ENCODE results near the gene PLXNA4.
A peak's percentile ranks its signal among the peaks of the same experiment; 100 is the strongest.

PLXNA4 gene

DNA sequence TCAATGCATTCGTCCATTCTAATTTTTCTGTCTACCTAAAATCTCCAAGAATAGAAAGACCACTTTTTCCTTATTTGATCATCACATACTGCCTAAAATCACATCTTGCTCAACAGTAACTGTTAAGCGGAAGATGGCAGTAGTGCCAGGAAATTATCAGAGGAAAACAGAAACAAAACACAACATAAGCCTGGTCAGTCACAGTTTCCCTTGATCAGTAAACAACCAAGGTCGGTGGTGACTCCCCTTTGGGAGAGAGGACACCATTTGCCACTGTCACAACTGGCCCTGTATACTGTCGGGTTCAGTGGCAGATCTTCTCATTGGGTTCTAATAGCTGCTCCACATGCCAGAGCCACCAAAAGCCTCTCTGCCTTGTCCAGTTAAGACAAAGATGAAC, 106.6 kb downstream of the PLXNA4 start:
- DNase-seq = no peak

DNA sequence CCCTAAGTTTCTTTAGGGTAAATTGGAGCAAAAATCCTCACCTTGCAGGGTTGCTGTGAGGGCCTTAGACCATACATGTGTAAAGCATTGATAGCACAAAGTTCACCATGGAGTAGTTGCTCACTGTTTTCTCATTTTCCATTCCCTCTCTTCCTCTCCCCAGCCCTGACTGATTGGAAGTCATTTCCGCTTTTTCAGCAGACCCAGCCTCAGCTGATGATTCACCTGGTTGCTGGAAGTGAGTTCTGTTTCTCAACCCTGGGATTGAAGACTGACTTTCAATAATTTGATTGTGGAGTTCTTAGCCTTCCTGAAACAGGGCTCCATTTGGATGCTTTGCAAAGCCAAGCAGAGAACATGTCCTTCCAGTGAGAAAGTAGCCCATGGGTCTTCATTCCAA, 107.0 kb downstream of the PLXNA4 start:
- no peak for DNase-seq

DNA sequence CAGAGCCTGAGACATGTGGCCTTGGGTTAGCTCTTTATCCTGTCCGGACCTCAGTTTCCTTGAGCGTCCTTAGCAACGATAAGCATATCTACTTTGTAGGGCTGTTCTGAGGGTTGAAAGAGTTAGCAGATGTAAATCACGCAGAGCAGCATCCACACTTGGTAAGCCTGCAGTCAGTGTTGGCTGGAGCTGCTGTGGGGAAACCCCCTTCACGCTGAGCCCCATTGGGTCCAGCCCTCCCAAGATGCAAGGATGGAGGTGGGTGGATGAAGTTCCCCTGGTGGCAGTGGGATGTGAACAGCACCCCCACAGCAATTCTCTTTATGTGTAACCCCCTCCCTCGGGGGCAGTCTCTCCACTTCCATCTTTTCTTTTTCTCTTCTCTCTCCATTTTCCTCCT, 109.9 kb downstream of the PLXNA4 start:
- DNase-seq = no peak

DNA sequence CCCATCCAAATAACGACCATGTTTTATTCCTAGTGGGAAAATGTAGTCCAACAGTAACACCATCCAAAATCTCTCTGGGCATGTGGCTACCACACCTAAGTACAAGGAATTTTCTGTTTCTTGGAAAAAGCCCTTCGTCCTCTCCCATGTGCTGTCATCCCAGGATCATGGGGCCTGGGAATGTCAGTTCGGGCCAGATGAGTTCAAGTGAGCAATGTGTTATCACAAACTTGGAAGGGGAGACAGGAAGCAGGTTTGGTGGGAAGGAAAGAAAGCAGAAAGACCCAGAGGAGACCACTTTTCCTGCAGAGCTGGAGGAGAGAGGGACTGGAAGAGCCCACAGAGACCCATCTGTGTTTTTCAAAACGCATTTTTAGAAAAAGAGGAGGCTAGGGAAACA, 110.8 kb downstream of the PLXNA4 start:
- no peak for DNase-seq

DNA sequence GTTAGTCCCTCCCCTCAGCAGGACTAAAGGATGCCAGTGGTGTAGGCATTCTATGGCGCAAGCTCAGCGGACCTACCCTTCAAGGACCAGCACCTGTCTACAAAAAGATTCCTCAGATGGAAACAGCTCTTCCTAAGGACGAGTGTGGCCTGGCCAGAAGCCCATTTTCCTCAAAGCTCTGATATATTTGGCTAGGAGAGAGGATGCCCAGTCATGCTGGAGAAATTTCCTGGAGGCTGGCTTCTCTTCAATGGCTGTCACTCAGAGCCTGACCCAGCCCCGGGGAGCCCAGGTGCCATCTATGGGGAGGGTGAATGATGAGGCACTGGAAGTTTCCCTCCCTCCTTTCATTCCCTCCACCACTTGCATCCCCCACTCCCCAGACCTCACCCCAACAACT, 111.5 kb downstream of the PLXNA4 start:
- no peak for DNase-seq

DNA sequence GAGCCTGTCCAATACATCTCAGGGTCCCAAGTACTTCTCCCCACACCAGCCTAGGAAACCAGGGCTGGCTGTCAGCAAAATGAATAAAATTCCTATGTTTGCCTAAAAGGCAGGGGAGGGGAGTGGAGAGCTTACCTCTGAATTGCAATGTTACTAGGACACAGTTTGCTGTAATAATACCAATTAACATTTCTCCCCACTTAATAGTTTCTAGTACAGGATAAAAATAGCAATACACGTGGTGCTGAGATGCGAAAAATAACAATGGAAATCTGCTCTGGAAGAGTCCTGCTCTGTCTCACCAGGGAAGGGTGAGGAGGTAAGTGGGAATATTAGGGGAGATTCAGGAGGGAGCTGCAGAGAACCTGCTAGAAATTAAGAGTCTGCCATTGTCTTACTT, 112.3 kb downstream of the PLXNA4 start:
- no peak for DNase-seq

DNA sequence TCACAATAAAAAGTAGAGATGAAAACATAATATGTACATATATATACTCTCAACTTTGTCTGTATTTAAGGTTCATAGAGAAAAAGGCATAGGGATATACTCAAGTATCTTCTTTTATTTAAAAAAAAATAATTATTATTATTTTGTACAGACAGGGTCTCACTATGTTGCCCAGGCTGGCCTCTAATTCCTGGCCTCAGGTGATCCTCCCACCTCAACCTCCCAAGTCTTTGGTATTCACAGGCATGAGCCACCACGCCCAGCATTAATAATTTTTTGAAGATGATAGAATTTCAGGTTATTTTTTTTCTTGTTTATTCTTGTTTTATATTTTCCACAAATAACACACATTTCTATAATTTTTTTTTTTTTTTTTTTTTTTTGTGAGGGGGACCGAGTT, 113.8 kb downstream of the PLXNA4 start:
- DNase-seq = no peak

DNA sequence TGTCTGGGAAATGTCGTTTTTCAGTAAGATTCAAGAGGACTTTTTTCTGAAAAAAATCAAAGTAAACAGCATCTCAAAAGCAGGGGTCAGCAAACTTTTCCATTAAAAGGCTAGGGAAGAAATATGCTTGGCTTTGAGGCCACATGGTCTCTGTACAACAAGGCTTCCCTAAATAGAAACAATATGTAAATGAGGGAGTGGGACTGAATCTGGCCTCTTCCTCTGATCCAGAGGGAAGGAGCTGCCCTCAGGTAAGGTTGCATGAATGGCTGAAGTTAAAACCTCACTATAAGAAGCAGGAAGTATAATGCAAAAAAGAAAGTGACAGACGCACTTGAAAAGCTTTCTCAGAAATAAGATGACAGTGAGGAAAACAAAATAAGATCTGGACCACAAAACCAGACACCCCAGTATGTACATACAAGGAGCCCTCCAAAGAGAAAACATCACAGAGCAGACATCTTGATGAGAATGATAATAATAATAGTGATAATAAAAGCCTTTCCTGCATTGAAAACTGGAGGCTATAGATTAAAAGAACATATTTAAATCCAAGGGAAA, 115.2 kb downstream of the PLXNA4 start:
- no peak for DNase-seq

DNA sequence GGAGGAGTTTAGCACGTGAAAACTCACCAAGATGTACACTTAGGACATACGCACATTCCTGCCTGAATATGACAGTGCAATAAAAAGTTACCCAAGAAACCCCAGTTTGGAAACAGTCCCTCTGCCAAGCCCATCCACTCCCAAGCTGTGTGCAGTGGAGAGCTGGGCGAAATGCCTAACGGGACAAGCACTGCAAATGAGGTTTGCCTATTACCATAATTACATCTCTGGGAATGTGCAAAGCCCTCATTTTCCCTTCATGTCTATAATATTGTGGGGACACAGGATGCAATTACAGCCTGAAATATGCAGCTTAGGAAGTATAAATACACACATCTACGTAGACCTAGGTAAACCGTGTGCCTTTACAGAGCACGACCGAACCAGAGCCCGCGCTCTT, 117.5 kb downstream of the PLXNA4 start:
- no peak for DNase-seq

DNA sequence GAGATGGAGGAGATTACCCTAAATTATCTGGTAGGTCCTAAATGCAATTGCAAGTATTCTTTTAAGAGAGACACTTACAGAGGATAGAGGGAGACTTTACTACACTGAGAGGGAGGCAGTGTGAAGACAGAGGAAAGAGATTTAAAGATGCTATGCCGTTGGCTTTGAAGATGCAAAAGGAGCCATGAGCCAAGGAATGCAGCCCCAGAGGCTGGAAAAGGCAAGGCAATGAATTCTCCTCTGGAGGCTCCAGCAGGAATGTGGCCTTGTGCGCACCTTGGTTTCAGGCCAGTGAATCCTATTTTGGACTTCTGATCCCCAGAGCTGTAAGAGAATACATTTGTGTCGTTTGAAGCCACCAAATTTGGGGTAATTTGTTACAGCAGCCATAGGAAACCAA, 118.6 kb downstream of the PLXNA4 start:
- DNase-seq = no peak

DNA sequence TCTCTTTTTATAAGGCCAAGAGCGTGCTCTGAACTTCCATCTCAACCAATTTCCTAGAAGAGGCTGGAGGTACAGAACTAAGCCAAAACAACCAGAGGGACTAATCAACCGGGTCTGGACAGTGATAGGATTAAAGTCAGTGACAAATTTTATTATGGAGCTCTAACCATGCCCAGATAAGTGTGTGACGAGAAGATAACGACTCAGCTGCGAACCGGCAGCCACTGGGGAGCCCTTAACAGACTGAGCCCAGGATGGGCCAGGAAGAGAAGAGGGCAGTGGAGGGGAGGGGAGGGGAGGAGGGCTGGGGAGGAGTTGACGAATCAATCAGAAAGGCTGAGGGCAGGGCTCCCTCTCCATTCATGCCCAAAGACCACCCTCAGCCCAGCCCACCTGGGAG, 119.9 kb downstream of the PLXNA4 start:
- no peak for DNase-seq

DNA sequence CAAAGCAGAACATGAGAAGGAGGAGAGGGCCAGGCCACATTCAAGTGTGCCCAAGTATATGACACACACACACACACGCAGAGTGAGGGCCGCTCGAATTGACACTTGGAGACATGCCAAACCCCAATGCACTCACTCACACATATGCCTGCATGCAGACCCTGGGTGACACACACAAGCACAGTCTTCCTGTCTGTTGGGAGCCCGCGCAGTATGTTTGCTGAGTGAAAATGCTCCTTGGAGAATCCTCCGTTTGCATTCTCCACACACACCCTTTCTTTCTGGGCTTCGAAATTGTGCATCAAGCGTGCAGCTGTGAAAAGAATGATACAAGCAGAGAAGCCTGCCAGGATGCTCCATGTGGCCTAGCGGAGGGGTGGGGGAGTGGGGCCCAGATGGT, 120.9 kb downstream of the PLXNA4 start:
- no peak for DNase-seq

DNA sequence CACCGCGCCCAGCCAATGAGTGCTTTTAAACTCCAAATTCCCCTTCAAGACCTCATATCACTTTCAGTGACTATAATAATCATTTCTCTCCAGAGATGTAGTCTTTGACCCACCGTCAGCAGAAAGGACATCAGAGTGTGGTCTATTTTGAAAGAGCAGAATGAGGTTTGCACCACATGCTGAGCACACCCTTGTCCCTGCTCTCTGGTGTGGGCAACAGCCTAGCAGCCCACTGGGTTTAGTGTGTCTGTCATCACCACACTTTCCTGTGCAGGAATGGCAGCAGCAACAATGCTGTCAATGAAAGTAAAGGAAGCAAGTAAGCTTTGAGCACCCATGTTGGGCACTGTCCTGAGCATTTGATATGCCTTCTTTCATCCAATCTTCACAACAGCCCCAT, 122.4 kb downstream of the PLXNA4 start:
- no peak for DNase-seq

DNA sequence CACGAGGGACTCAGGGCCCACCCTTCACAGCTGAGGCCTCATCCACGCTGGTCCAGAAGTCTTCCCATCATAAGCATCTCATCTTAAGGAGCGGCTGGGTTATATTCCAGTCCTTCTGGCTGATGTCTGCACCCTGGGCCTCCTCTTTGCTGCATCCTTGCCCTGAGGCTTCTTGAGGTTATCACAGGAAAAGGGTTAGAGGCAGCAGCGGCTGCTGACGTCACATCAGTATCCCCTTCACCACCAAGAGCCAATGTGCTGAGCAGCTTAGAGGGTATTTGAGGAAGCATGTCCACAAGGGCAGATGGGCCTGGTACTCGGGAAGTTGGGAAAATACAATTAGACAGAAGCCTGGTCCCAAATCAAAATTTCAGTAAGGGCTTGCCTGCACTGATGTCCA, 125.1 kb downstream of the PLXNA4 start:
- DNase-seq = no peak

DNA sequence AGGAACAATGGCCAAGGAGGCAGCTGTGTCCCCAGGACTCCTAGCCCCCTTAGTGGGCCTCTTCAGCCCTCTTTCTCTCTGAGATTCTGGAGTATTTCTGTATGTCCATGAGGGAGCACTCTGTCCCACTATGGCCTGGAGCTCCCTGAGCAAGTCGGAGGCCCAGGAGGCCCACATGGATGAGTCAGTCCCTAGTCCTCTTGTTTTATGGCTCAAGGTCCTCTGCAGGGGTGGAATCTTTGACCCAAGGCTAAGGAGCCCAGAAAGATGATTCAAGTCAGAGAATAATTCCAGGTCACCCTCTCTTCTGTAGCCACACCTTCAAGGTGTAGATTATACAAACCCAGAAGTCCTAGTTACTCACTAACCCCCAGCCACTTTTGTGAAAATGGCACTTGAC, 125.6 kb downstream of the PLXNA4 start:
- DNase-seq = no peak

DNA sequence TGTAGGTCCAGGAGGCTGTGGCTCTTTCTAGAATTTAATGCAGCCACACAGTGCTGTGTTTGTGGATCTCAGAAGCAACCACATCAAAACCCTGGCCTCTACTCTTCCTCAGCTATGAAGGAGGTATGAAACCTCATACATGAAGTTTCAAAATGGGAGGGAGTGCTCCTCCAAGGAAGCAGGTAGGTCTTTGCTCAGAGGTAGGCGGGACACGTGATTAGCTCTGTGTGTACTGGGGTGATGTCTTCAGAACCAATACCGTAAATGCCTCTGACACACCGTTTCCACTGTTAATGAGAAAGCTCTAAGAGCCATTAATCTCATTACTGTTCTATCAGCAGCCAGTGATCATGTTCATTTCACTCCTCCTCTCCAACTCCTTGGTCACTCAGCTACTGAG, 126.1 kb downstream of the PLXNA4 start:
- peak; percentile 35 for DNase-seq

DNA sequence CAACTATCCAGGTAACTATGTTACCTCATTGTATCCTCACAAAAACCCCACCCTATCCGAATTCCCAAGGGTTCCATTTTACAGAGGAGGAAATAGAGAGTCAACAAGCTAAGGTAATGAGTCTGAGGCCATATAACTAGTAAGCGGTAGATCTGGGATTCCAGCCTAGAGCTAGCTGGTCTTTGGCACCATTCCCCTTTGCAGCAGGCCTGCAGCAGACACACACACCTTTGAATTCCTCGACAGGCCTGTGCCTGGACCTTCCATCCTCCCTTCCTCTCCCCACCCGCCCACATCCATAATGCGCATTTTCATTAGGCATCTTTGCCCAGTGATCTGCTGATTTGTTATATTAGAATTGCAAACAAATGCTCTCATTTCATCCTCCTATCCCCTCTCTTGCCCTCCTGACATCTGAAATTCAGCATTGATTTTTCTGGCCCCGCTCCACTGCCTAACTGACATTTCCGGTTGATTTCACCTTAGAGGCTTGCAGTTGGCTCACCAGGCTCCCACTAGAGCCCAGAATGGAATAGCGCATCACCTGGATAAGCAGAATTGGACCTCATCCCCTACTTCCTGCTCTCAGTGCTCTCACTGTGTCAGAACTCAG, 129.5 kb downstream of the PLXNA4 start:
- no peak for DNase-seq

DNA sequence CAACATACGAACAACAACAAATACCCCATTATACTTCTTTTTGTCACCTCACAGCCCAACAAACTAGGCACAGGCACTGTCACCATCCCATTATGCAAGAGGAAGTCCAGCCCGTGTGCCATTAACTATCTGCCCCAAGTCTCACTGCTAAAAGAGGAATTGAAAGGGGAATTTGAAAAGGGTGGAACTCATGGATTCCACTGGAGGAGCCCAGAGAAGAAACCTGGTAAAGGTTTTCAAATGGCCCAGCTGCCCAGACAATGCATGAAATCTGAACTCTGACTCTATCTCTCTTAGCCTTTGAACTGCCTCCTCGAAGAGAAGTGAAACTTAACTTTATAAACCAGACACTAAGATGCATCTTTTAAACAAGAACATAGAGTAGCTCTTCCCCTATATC, 130.0 kb downstream of the PLXNA4 start:
- no peak for DNase-seq

DNA sequence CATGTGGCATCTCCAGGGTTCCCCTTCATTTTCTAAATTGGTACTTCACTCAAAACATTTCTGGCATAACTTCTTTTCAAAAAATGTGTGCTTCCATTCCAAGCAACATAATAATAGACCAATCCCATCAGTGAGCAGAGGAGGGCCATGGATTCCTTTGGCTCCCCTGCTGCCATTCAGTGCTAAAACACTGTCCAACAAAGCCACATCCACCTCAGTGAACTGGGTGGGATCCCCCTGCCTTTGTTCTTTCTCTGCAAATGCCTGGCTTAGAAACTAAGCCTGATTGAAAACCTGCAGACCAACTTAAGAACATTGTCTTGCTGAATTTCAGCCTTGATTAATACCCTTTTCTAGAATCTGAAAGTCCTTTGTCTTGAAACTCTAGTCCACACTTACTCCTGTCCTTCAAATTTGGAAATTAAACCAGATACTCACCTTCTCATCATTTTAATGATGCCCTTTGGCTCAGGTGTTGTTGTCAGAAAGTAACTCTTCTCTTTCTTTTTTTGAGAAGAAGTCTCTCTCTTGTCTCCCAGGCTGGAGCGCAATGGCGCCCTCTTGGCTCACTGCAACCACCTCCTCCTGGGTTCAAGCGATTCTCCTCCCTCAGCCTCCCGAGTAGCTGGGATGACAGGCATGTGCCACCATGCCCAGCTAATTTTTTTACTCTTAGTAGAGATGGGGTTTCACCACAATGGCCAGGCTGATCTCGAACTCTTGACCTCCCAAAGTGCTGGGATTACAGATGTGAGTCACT, 132.3 kb downstream of the PLXNA4 start:
- no peak for DNase-seq

DNA sequence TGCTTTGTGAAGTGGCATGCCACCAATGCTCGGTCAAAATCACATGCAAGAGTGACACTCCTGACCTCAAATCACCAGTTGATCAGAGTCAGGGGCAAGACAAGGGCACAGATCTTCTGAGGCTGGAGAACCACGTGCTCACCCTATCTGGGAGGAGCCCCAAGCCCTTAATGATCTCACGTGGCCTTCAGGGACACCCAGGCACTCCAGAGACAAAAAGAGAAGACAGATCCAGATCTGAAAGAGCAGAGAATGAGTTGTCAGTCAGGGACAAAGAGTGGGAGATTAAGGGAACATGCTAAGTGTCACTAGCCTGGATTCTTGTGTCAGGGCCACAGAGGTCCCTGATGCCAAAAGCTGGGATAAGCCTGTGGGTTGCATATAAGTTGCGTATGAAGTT, 134.3 kb downstream of the PLXNA4 start:
- no peak for DNase-seq

DNA sequence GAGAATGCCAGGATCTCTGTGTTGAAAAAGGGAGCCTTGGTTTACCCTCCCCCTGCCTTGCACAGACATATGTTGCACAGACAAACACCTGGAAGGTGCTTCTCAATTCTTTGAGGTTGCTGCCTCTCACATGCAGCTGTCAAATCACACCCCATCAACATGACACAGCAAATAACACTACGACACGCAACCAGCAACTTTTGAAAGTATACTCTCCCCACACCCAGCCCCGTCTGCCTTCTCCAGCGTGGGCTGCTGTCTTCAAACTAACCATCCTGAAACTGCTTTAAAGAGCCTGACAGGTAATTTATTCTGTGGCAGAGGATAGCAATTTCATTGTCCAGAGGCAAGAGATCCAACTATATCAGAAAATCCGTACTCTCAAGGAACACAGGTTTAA, 136.1 kb downstream of the PLXNA4 start:
- no peak for DNase-seq

DNA sequence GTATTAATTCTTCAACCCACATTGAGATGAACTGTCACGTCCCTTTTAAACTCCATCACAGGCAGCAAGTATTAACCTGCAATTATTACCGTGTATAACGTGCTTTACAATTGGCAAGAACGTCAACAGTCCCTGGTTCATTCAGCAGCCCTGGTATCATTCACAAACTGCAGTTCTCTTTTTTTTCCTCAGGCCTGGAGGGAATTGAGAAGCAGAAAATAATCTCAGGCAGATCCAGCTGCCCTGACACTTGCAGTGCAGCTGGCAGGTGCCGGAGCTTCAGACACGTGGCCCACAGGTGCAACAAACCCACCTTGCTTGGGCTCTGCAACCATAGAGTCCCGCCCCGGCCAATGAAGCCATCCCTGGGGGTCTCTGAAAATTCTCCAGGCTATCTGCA, 137.3 kb downstream of the PLXNA4 start:
- no peak for DNase-seq

DNA sequence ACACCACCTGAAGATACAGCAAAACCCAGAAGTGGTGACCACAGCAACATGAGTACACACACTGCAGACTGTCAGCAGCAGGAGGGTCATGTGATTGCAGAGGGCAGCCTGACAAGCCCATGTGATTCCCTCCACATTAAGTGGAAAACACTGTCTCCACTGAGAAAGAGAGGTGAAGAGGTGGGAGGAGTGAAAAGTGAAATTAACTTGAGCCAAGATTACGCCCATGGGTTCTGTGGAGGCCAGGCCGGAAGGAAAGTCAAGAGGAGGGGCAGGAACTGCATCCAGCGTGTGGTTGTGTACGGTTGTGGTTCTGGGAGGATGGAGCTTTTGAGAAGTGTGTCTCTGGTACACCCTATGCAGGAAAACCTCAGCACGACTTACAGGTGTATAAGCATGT, 138.5 kb downstream of the PLXNA4 start:
- DNase-seq = no peak

DNA sequence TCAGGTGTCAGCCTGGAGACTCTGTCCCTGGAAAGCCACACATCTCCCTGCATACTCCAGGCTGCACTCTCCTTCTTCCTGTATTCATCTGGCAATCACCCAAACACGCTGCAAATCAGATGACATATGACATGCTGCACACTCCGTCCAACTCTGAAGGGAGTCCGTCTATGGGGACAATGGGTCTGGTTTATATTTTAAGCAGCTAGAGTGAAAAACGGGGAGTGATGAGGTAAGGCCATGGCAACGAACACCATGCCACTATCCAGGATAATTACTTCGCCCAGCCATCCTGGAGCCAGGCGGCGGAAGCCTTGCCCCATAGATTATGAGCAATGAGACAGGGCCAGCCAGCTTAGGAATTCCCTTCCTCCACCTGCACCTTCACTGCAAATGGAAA, 140.1 kb downstream of the PLXNA4 start:
- DNase-seq = no peak

Measured in activated naive CD4-positive, alpha-beta T cell treated with Interleukin-2 at 50 U/mL for 16 hours (primary cell).